ENCODE measurements around the gene CADPS.

DNA sequence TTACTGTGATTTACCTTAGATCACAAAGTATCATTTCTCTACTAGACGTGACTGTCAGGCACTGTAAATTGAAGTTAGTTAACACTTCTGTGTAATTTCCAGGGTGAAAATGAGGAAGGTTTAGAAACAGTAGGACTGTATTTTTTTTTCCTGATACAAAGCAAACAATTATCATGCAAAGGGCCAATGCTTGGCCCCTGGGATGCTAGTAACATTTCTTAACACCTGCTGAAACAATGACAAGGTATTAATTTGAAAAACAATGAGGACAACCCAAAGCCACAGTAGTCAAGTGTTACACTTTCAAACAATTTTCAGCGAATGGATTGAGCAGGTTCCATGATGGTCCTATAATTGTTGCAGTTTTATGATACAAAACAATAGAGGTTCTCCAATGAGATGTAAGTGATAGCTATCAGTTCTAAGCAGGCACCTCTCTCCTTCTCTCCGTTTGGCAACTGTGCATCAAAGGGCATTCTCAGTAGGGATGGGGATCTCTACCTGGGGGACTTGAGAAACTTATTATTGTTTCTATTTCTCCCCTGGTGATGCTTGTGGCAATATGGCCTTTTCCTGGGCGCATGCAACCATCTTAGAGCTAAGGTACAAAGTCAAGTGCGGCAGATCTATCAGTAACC is 435.9 kb downstream of the CADPS start:
- no peak for TF ChIP-seq CTCF (IDR thresholded peaks at IDR 0.05)
- no peak for TF ChIP-seq POLR2AphosphoS5 (IDR thresholded peaks at IDR 0.05)
- TF ChIP-seq POLR2A (IDR thresholded peaks at IDR 0.05; ENCODE audit: low read depth): no peak
- TF ChIP-seq EP300 (IDR thresholded peaks at IDR 0.05): no peak
